GM12873 (cell line): Measurements from ENCODE around the gene C5orf46.

Experiments
- TF ChIP-seq, protein P1 (sequence below): IDR thresholded peaks from 2 replicates; pipeline ENCODE4 v1.5.1; 2012; ENCODE audit warnings: low read depth, mild to moderate bottlenecking, moderate library complexity, low read length, control low read depth; ENCODE audit not compliant: insufficient read depth; ENCODE audit errors: missing control alignments

The C5orf46 gene

GRCh38 chr5:147892696-147893296 is 13.5 kb downstream of the C5orf46 start:
- TF ChIP-seq, protein P1, sequence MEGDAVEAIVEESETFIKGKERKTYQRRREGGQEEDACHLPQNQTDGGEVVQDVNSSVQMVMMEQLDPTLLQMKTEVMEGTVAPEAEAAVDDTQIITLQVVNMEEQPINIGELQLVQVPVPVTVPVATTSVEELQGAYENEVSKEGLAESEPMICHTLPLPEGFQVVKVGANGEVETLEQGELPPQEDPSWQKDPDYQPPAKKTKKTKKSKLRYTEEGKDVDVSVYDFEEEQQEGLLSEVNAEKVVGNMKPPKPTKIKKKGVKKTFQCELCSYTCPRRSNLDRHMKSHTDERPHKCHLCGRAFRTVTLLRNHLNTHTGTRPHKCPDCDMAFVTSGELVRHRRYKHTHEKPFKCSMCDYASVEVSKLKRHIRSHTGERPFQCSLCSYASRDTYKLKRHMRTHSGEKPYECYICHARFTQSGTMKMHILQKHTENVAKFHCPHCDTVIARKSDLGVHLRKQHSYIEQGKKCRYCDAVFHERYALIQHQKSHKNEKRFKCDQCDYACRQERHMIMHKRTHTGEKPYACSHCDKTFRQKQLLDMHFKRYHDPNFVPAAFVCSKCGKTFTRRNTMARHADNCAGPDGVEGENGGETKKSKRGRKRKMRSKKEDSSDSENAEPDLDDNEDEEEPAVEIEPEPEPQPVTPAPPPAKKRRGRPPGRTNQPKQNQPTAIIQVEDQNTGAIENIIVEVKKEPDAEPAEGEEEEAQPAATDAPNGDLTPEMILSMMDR = no peak

GRCh38 chr5:147887930-147888329 is 18.4 kb downstream of the C5orf46 start:
- TF ChIP-seq, protein P1 = no peak

- TF ChIP-seq, protein P1 = peak; percentile 44
Observed at GRCh38 chr5:147887026-147887627, 19.2 kb downstream of the C5orf46 start.

DNA sequence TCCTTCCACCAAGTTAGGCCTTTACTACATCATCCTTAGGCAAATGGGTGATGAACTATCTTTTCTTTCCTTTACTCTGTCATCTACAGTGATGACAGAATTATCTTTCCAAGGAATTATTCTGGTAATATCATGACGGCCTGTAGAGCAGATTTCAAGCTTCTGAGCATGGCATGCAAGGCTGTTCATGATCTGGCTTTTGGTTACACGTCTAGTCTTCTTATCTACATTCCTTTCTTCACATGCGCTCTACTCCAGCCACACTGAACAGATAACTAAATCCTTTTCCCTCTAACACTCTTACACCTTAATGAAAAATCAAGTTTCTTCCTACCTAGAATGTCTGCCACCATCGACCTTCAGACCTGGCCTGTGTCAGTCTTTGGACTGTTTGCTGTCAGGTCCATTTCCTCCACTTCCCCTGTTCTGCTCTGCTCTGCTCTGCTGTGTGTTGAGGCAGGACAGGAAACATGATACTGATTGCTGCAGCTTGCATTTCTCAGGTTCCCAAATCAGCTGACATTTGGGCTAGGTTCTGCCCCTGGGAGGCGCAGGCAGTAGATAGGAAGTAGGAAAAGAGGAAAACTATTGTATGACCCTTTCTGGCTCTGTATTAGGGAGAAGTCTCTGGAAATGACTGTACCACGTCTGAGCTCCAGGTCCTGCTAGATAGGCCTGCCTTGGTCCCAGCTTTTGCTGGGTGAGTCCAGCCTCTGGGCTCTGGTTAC is 23.6 kb downstream of the C5orf46 start:
- TF ChIP-seq, protein P1 = no peak

DNA sequence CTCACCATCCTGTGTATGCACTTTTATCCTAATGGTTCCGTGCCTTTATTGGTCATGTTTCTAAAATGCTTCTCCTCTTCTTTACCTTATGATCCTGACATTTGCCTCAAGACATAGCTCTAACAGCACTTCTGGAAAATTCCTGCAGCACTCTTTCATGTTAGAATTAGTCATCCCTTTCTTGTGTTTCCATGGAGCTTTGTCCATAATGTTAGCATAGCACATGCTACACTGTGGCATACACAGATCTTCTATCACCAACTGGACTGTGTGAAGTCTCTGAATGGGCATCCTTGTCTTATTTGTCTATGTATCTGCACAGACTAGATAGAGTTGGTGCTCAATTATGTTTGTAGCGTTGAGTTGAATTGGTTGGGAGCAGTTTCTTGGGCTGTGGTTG is 25.9 kb downstream of the C5orf46 start:
- TF ChIP-seq, protein P1 = no peak

DNA sequence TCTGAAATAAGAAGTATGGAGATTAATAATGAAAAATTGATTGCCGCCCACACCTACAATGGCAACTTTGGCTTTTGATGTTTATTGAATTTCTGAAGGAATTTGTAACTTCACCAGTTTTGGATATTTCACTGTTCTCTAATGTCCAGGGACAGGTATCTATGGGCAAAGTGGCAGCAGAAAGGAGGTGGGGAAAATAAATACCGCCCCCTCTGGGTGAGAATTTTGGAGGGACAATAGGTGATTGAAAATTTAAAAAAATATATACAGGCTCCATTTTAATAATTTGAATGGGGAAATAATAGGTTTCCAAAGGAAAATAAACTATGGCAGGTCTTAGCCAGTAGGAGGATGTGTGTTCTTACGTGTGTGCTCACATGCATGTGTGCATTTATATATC is 26.6 kb downstream of the C5orf46 start:
- TF ChIP-seq, protein P1 = no peak

DNA sequence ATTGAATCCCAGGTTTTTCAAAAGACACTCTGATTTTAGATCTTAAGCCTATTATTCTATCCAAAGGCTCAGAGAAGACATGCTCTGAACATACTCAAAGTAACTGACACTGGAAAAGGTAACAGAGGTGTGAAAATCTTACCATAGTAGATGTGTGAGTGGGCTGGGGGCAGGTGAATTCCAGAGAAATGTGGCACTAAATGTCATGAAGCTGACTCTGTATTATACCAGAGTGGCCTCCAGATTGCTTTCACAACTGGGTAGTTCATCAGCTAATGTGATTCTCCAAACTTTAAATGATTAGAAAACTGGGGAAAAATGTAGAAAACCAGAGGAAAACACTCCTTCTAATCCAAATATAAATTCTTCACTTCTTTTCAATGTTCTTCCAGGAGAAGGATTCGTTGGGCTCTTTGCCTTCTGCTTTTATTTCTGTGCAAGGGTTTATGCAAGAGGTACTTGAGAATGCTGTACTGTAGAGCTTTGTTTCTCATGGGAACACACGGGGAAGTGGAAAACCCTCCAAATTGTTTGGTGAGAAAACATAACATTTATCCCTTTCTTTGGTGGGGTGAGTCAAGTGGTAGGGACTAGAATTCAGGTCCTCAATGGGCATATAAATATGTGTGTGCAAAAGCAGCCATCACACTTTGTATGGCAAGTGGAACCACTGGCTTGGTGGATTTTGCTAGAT is 28.1 kb downstream of the C5orf46 start, which contains the start of gene SCGB3A2:
SCGB3A2 (plus strand) TSS at position 646 of the 694 bp plus-strand sequence. CDS start 93 bp downstream, outside the sequence.
- TF ChIP-seq, protein P1 = no peak
